Placental epithelial cell (primary cell): ENCODE results near the gene RO60. TPM values are rescaled to one million over a fixed set of nuclear protein-coding genes. Genes with fewer than 3 reads are reported as not detected.

Experiments
- small RNA-seq: library from RNA; depleted of rRNA; stranded (forward); fragments of <200 nt; gene quantifications from one replicate; pipeline ENCODE3, GENCODE V24; 2012
- total RNA-seq: library from RNA; depleted of rRNA; stranded (reverse); fragments of >200 nt; gene quantifications from 2 replicates; pipeline ENCODE4 v1.2.3, GENCODE V29; 2012

RO60 gene
- total RNA-seq, result 119 and 149 TPM in 2 replicates

GRCh38 chr1:193059282-193060114, at the start of gene RO60, which contains the start of gene UCHL5:
Gene RO60, plus strand, starts transcription at chr1:193059612. Its CDS starts 9,443 bp downstream, at chr1:193069055.
Gene UCHL5, minus strand, starts transcription at chr1:193059360. Its CDS starts 100 bp downstream, at chr1:193059260.

DNA sequence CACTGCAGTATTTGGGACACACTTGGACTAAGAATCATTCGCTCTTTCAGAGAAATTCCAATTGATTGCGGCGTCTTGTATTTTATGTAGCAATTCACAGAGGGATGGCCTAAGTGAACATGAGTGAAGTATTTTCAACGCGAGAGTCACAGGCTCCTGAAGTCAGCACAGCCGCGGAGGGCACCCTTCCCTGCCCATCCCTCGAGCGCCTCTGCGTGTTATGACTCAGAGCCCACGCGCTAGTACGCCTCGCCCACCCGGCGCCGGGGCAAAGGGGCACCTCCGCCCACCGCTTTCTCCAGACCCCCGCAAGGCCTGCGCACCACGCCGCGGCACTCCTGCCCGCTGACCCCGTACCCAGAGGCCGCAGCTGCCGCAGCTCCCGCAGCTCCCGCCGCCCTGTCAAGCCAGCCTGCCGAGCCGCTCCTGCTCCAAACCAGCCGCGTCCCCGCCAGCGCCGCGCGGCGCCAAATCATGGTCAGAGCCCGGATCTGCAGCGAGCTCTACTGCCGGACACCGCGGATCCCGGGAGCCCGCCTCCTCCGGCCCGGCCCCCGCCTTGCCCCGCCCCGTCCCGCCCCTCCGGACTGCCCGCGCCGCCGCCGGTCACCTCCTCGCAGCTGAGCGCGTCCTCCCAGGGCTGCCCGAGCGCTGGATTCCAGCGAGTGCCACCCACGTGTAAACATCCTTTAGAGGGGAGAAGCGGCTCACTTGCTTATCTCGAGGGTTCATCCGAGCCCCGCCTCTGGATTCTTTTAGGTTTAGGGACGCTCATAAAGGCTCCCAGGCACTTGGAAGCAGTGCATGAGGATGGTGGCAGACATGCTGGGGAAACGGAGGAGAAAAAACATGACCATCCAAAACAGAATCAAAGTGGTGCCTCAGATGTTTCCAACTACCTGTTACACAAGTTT, 45.8 kb downstream of the RO60 start, which contains the start of gene GLRX2:
Gene GLRX2, minus strand, starts transcription at position 508 of the 914 bp plus-strand sequence. Its CDS starts 32 bp downstream, at position 476.

Small RNAs within 50 kb of the gene (small RNA-seq; reads per million reads assigned to genes)
- gene SCARNA18B, result 3.7 reads per million, percentile 88 among the genes with 10 or more reads in this experiment

Other genes starting within 250 kb of the RO60 start
- 25.1 and 42.4 TPM in 2 replicates for gene UCHL5, start 252 bp upstream of the RO60 start, total RNA-seq
- 3.1 and 5.0 TPM in 2 replicates for gene GLRX2, start 45.8 kb downstream of the RO60 start, total RNA-seq
- gene CDC73, start 62.4 kb downstream of the RO60 start, total RNA-seq, result 20.4 and 23.6 TPM in 2 replicates
- under 0.01 and 0.33 TPM in 2 replicates for gene B3GALT2, start 127.0 kb downstream of the RO60 start, total RNA-seq